HEK293 (cell line): Measurements from ENCODE around the gene PAK5.

Experiments used
- CTCF ChIA-PET: fragments of 350-600 bp; formaldehyde crosslinking; extraction: SDS; loops from one replicate; lab custom pipeline; 2021; ENCODE audit warnings: antibody characterized with exemption; lab: Yijun Ruan, JAX
- POLR2A ChIA-PET: fragments of 300-600 bp; formaldehyde crosslinking; extraction: SDS; loops from one replicate; lab custom pipeline; 2020; ENCODE audit warnings: antibody characterized with exemption, inconsistent platforms; lab: Yijun Ruan, JAX
- H3K27ac ChIP-seq: fragments of 200-500 bp; sonication (Bioruptor generic); 2 replicates; pipeline ENCODE4 v1.5.1; 2014; ENCODE audit warnings: low read depth, low read length, control low read depth, inconsistent platforms; ENCODE audit errors: extremely low read depth
- H3K36me3 ChIP-seq, 2 experiments: fragments of 200-500 bp in 1 of 2; sonication (Bioruptor generic) in 1 of 2; 1 replicate in 1 of 2; 2 replicates in 1 of 2; pipeline ENCODE4 v1.5.1; 2014 to 2017; ENCODE audit warnings: inconsistent platforms in 2 of 2, low read length in 2 of 2; ENCODE audit not compliant: control insufficient read depth in 2 of 2, insufficient read depth in 1 of 2
- H3K4me1 ChIP-seq: fragments of 200-500 bp; sonication (Bioruptor generic); 2 replicates; pipeline ENCODE4 v1.5.1; 2014; ENCODE audit warnings: mild to moderate bottlenecking, low read length, inconsistent platforms; ENCODE audit not compliant: control insufficient read depth, insufficient read depth
- H3K4me3 ChIP-seq: 2 replicates; pipeline ENCODE4 v1.5.1; 2011; ENCODE audit warnings: low read depth, mild to moderate bottlenecking, control low read depth, low read length, moderate library complexity
- H3K9me3 ChIP-seq: fragments of 200-500 bp; sonication (Bioruptor generic); 2 replicates; pipeline ENCODE4 v1.5.1; 2014; ENCODE audit warnings: low read depth, low read length, inconsistent platforms; ENCODE audit not compliant: control insufficient read depth, insufficient read depth
- GLI2 ChIP-seq: fragments of 450-650 bp; formaldehyde crosslinking; IDR thresholded peaks from 2 replicates; pipeline ENCODE4; 2017; ENCODE audit warnings: missing biosample characterization, missing genetic modification characterization, low read depth, borderline replicate concordance
- HOXC10 ChIP-seq: sonication (generic); formaldehyde crosslinking; IDR thresholded peaks from 2 replicates; pipeline ENCODE4 v1.8.1; 2023; ENCODE audit warnings: mild to moderate bottlenecking, missing genetic modification reagents
- KLF1 ChIP-seq: fragments of 450-650 bp; formaldehyde crosslinking; IDR thresholded peaks from 2 replicates; pipeline ENCODE4 v1.5.1; 2016; ENCODE audit warnings: missing biosample characterization, missing genetic modification characterization
- KLF16 ChIP-seq: fragments of 450-650 bp; formaldehyde crosslinking; IDR thresholded peaks from 2 replicates; pipeline ENCODE4 v1.5.1; 2017; ENCODE audit warnings: missing biosample characterization, missing genetic modification characterization
- MYNN ChIP-seq: fragments of 450-650 bp; formaldehyde crosslinking; IDR thresholded peaks from 2 replicates; pipeline ENCODE4 v1.5.1; 2016; ENCODE audit warnings: missing biosample characterization, missing genetic modification characterization, borderline replicate concordance
- OVOL3 ChIP-seq: fragments of 450-650 bp; formaldehyde crosslinking; IDR thresholded peaks from 2 replicates; pipeline ENCODE4 v1.5.1; 2016; ENCODE audit warnings: missing biosample characterization, missing genetic modification characterization
- REPIN1 ChIP-seq: fragments of 450-650 bp; formaldehyde crosslinking; IDR thresholded peaks from 2 replicates; pipeline ENCODE4 v1.5.1; 2017; ENCODE audit warnings: missing biosample characterization, missing genetic modification characterization, low read depth
- SALL2 ChIP-seq: fragments of 450-650 bp; formaldehyde crosslinking; IDR thresholded peaks from 2 replicates; pipeline ENCODE4 v1.5.0; 2017; ENCODE audit warnings: missing biosample characterization, mild to moderate bottlenecking, missing genetic modification characterization, borderline replicate concordance
- SCRT1 ChIP-seq: fragments of 450-650 bp; formaldehyde crosslinking; IDR thresholded peaks from 2 replicates; pipeline ENCODE4 v1.5.1; 2016; ENCODE audit warnings: missing biosample characterization, missing genetic modification characterization, borderline replicate concordance
- YY1 ChIP-seq: fragments of 450-650 bp; formaldehyde crosslinking; IDR thresholded peaks from 2 replicates; pipeline ENCODE4 v1.5.1; 2018; ENCODE audit warnings: missing biosample characterization, missing genetic modification characterization
- YY2 ChIP-seq: fragments of 450-650 bp; formaldehyde crosslinking; IDR thresholded peaks from 2 replicates; pipeline ENCODE4 v1.5.1; 2016; ENCODE audit warnings: missing biosample characterization, missing genetic modification characterization
- ZBTB1 ChIP-seq: fragments of 450-650 bp; formaldehyde crosslinking; IDR thresholded peaks from 2 replicates; pipeline ENCODE4 v1.5.1; 2016; ENCODE audit warnings: missing biosample characterization, missing genetic modification characterization
- ZBTB8A ChIP-seq: fragments of 450-650 bp; formaldehyde crosslinking; IDR thresholded peaks from 2 replicates; pipeline ENCODE4 v1.5.1; 2016; ENCODE audit warnings: missing biosample characterization, missing genetic modification characterization
- ZNF112 ChIP-seq: fragments of 450-650 bp; formaldehyde crosslinking; IDR thresholded peaks from 2 replicates; pipeline ENCODE4 v1.5.0; 2017; ENCODE audit warnings: missing biosample characterization, missing genetic modification characterization
- ZNF132 ChIP-seq: fragments of 450-650 bp; formaldehyde crosslinking; IDR thresholded peaks from 2 replicates; pipeline ENCODE4 v1.5.1; 2017; ENCODE audit warnings: missing biosample characterization, missing genetic modification characterization, borderline replicate concordance
- ZNF146 ChIP-seq: fragments of 450-650 bp; formaldehyde crosslinking; IDR thresholded peaks from 2 replicates; pipeline ENCODE4 v1.5.1; 2016; ENCODE audit warnings: missing biosample characterization, missing genetic modification characterization
- ZNF155 ChIP-seq: fragments of 450-650 bp; formaldehyde crosslinking; IDR thresholded peaks from 2 replicates; pipeline ENCODE4 v1.5.1; 2016; ENCODE audit warnings: missing biosample characterization, missing genetic modification characterization
- ZNF184 ChIP-seq: fragments of 450-650 bp; IDR thresholded peaks from 2 replicates; pipeline ENCODE4 v1.5.1; 2018; ENCODE audit warnings: missing biosample characterization, mild to moderate bottlenecking, missing genetic modification characterization
- ZNF239 ChIP-seq: fragments of 450-650 bp; formaldehyde crosslinking; IDR thresholded peaks from 2 replicates; pipeline ENCODE4 v1.5.1; 2016; ENCODE audit warnings: missing biosample characterization, missing genetic modification characterization
- ZNF341 ChIP-seq: fragments of 450-650 bp; formaldehyde crosslinking; IDR thresholded peaks from 2 replicates; pipeline ENCODE4; 2016; ENCODE audit warnings: low read depth, missing biosample characterization, missing genetic modification characterization
- ZNF529 ChIP-seq: fragments of 450-650 bp; formaldehyde crosslinking; IDR thresholded peaks from 2 replicates; pipeline ENCODE4 v1.5.1; 2017; ENCODE audit warnings: missing genetic modification characterization, missing biosample characterization; ENCODE audit not compliant: insufficient replicate concordance
- ZNF558 ChIP-seq: fragments of 450-650 bp; formaldehyde crosslinking; IDR thresholded peaks from 2 replicates; pipeline ENCODE4 v1.5.1; 2016; ENCODE audit warnings: missing biosample characterization, missing genetic modification characterization
- ZNF560 ChIP-seq: fragments of 450-650 bp; formaldehyde crosslinking; IDR thresholded peaks from 2 replicates; pipeline ENCODE4 v1.5.1; 2017; ENCODE audit warnings: missing biosample characterization, missing genetic modification characterization, borderline replicate concordance
- ZNF626 ChIP-seq: fragments of 450-650 bp; sonication (Bioruptor Pico); formaldehyde crosslinking; IDR thresholded peaks from 2 replicates; pipeline ENCODE4 v1.5.1; 2018; ENCODE audit warnings: missing biosample characterization, missing genetic modification characterization, inconsistent platforms
- ZNF658 ChIP-seq: fragments of 450-650 bp; formaldehyde crosslinking; IDR thresholded peaks from 2 replicates; pipeline ENCODE4; 2016; ENCODE audit warnings: missing biosample characterization, missing genetic modification characterization
- ZNF670 ChIP-seq: fragments of 450-650 bp; formaldehyde crosslinking; IDR thresholded peaks from 2 replicates; pipeline ENCODE4 v1.5.1; 2016; ENCODE audit warnings: missing biosample characterization, missing genetic modification characterization, low read depth
- ZNF792 ChIP-seq: fragments of 450-650 bp; formaldehyde crosslinking; IDR thresholded peaks from 2 replicates; pipeline ENCODE4 v1.5.1; 2016; ENCODE audit warnings: missing biosample characterization, missing genetic modification characterization
- ZNF830 ChIP-seq: fragments of 450-650 bp; IDR thresholded peaks from 2 replicates; pipeline ENCODE4 v1.5.0; 2018; ENCODE audit warnings: missing biosample characterization, missing genetic modification characterization, low read depth, mild to moderate bottlenecking, moderate library complexity
- TF ChIP-seq, protein P1 (sequence below): fragments of 450-650 bp; formaldehyde crosslinking; conservative IDR thresholded peaks from 2 replicates; pipeline ENCODE4 v1.5.1; 2016; ENCODE audit warnings: low read depth, missing biosample characterization, missing genetic modification characterization
- TF ChIP-seq, protein P2 (sequence below): fragments of 450-650 bp; formaldehyde crosslinking; IDR thresholded peaks from 2 replicates; pipeline ENCODE4 v1.5.1; 2016; ENCODE audit warnings: missing biosample characterization, missing genetic modification characterization

The PAK5 gene

DNA sequence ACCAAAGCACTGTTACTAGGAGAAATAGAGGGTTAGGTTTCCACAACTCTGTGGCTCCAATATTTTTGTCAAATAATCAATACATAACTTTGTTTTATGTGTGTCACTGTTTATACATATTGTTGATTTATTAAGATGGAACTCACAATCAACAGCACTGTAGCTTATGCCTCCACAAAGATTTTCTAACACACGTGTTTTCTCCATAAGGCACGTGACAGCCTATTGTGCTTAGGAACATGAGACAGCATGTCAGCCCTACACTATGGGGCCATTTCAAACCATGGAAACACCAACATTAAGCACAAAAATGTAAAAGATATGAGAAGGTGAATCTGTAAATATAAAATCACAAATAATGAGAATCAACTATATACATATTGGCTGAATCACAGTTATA, 127.0 kb downstream of the PAK5 start:
- H3K4me1 ChIP-seq = no peaks in the 10 kb centered on the region
- H3K36me3 ChIP-seq = no peaks in the 10 kb centered on the region
- H3K27ac ChIP-seq = no peak overlapping the region
- no peak overlapping the region for H3K4me3 ChIP-seq
- no peaks in the 10 kb centered on the region for H3K9me3 ChIP-seq
- TF ChIP-seq, protein P1, sequence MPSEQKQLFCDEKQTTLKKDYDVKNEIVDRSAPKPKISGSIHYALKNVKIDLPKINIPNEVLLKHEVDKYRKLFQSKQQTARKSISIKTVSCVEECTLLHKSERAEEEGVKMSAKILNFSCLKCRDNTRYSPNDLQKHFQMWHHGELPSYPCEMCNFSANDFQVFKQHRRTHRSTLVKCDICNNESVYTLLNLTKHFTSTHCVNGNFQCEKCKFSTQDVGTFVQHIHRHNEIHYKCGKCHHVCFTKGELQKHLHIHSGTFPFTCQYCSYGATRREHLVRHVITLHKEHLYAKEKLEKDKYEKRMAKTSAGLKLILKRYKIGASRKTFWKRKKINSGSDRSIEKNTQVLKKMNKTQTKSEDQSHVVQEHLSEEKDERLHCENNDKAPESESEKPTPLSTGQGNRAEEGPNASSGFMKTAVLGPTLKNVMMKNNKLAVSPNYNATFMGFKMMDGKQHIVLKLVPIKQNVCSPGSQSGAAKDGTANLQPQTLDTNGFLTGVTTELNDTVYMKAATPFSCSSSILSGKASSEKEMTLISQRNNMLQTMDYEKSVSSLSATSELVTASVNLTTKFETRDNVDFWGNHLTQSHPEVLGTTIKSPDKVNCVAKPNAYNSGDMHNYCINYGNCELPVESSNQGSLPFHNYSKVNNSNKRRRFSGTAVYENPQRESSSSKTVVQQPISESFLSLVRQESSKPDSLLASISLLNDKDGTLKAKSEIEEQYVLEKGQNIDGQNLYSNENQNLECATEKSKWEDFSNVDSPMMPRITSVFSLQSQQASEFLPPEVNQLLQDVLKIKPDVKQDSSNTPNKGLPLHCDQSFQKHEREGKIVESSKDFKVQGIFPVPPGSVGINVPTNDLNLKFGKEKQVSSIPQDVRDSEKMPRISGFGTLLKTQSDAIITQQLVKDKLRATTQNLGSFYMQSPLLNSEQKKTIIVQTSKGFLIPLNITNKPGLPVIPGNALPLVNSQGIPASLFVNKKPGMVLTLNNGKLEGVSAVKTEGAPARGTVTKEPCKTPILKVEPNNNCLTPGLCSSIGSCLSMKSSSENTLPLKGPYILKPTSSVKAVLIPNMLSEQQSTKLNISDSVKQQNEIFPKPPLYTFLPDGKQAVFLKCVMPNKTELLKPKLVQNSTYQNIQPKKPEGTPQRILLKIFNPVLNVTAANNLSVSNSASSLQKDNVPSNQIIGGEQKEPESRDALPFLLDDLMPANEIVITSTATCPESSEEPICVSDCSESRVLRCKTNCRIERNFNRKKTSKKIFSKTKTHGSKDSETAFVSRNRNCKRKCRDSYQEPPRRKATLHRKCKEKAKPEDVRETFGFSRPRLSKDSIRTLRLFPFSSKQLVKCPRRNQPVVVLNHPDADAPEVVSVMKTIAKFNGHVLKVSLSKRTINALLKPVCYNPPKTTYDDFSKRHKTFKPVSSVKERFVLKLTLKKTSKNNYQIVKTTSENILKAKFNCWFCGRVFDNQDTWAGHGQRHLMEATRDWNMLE (tag by site-specific recombination) = no peak
- TF ChIP-seq ZNF112 (tag by site-specific recombination) (no peak), YY1 (tag by site-specific recombination) (no peak), ZNF558 (tag by site-specific recombination) (no peak), ZNF239 (no peak), GLI2 (no peak), MYNN (no peak), ZNF341 (tag by site-specific recombination) (no peak), ZNF626 (tag by site-specific recombination) (no peak), SALL2 (tag by site-specific recombination) (no peak), REPIN1 (no peak), HOXC10 (CRISPR knock-in tag) (no peak), ZNF670 (tag by site-specific recombination) (no peak), OVOL3 (tag by site-specific recombination) (no peak), ZBTB8A (tag by site-specific recombination) (no peak), ZNF146 (tag by site-specific recombination) (no peak), ZNF560 (no peak), KLF16 (tag by site-specific recombination) (no peak), SCRT1 (tag by site-specific recombination) (no peak)
- CTCF ChIA-PET = no interaction called here
- POLR2A ChIA-PET = no interaction called here

DNA sequence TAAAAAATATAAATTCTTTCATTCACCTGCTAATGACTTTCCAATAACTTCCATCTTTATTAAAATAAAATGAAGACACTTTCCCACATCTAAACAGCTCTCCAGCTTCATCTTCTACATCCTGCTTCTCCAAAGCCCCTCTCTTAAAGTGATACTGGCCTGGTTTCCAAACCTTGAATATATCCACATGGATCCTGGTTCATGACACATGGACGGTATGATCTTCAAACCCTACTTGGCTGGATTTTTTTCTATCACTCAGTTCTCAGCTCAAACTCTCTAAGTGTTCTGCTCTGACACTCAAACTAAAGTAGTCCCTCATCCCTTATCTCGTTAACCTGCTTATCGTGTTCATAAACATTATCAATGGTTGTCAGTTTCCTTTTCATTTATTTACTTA, 128.2 kb downstream of the PAK5 start:
- no peak overlapping the region for H3K27ac ChIP-seq
- no peak overlapping the region for H3K4me3 ChIP-seq
- CTCF ChIA-PET = interaction anchor here (0.5 to 0.6 kb wide), 3 partner anchors 33 to 1170 kb away, joined by 3 to 5 read pairs (median 4); no protein-coding TSS in a partner anchor
- TF ChIP-seq ZNF184 (tag by site-specific recombination) = no peak
- no peak for TF ChIP-seq KLF16 (tag by site-specific recombination)
- TF ChIP-seq ZNF529 (tag by site-specific recombination) = no peak
- TF ChIP-seq ZNF658 (tag by site-specific recombination) = no peak
- no peak for TF ChIP-seq KLF1 (tag by site-specific recombination)
- no peak for TF ChIP-seq ZBTB1
- TF ChIP-seq YY2 = no peak
- TF ChIP-seq ZNF830 (tag by site-specific recombination) = no peak
- no peak for TF ChIP-seq ZNF155
- TF ChIP-seq, protein P2, sequence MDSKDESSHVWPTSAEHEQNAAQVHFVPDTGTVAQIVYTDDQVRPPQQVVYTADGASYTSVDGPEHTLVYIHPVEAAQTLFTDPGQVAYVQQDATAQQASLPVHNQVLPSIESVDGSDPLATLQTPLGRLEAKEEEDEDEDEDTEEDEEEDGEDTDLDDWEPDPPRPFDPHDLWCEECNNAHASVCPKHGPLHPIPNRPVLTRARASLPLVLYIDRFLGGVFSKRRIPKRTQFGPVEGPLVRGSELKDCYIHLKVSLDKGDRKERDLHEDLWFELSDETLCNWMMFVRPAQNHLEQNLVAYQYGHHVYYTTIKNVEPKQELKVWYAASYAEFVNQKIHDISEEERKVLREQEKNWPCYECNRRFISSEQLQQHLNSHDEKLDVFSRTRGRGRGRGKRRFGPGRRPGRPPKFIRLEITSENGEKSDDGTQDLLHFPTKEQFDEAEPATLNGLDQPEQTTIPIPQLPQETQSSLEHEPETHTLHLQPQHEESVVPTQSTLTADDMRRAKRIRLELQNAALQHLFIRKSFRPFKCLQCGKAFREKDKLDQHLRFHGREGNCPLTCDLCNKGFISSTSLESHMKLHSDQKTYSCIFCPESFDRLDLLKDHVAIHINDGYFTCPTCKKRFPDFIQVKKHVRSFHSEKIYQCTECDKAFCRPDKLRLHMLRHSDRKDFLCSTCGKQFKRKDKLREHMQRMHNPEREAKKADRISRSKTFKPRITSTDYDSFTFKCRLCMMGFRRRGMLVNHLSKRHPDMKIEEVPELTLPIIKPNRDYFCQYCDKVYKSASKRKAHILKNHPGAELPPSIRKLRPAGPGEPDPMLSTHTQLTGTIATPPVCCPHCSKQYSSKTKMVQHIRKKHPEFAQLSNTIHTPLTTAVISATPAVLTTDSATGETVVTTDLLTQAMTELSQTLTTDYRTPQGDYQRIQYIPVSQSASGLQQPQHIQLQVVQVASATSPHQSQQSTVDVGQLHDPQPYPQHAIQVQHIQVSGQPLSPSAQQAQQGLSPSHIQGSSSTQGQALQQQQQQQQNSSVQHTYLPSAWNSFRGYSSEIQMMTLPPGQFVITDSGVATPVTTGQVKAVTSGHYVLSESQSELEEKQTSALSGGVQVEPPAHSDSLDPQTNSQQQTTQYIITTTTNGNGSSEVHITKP (tag by site-specific recombination) = no peak
- TF ChIP-seq ZNF792 = no peak
- TF ChIP-seq ZNF132 (tag by site-specific recombination) = no peak
- POLR2A ChIA-PET = no interaction called here
- H3K4me1 ChIP-seq = no peaks in the 10 kb centered on the region
- H3K9me3 ChIP-seq = no peaks in the 10 kb centered on the region
- no peaks in the 10 kb centered on the region for H3K36me3 ChIP-seq
